Retinal pigment epithelial cell (primary cell): ENCODE measurements around the gene ZNRF1.

ENCODE experiments used
- DNase-seq: peaks from one replicate; pipeline ENCODE4 v3.0.0-alpha.2; 2010; ENCODE audit warnings: low read depth
- H3K4me3 ChIP-seq: 2 replicates; pipeline ENCODE4 v1.5.1; 2011; ENCODE audit warnings: mild to moderate bottlenecking, low read length, control low read depth, moderate library complexity
- TF ChIP-seq, protein P1 (sequence below): conservative IDR thresholded peaks from 2 replicates; pipeline ENCODE4 v1.5.1; 2011; ENCODE audit warnings: low read depth, low read length, control low read depth, inconsistent platforms

The ZNRF1 gene

GRCh38 chr16:75143941-75144340, 145.1 kb downstream of the ZNRF1 start:
- H3K4me3 ChIP-seq = no peak overlapping the region
- TF ChIP-seq, protein P1, sequence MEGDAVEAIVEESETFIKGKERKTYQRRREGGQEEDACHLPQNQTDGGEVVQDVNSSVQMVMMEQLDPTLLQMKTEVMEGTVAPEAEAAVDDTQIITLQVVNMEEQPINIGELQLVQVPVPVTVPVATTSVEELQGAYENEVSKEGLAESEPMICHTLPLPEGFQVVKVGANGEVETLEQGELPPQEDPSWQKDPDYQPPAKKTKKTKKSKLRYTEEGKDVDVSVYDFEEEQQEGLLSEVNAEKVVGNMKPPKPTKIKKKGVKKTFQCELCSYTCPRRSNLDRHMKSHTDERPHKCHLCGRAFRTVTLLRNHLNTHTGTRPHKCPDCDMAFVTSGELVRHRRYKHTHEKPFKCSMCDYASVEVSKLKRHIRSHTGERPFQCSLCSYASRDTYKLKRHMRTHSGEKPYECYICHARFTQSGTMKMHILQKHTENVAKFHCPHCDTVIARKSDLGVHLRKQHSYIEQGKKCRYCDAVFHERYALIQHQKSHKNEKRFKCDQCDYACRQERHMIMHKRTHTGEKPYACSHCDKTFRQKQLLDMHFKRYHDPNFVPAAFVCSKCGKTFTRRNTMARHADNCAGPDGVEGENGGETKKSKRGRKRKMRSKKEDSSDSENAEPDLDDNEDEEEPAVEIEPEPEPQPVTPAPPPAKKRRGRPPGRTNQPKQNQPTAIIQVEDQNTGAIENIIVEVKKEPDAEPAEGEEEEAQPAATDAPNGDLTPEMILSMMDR = no peak
- no peak for DNase-seq

GRCh38 chr16:75147968-75148310, 149.1 kb downstream of the ZNRF1 start:
- TF ChIP-seq, protein P1 = no peak
- DNase-seq = no peak
- peak overlapping the region; percentile 91 for H3K4me3 ChIP-seq

- TF ChIP-seq, protein P1 = no peak
- peak within 1 kb of the TSS; percentile 91 for H3K4me3 ChIP-seq
- DNase-seq = peak; percentile 72
These were observed 149.7 kb downstream of the ZNRF1 start, which contains the start of gene ZFP1 for GRCh38 chr16:75148311-75149195. TSS of gene ZFP1 (plus strand) at chr16:75148524. CDS start at chr16:75152952, 4,428 bp downstream.

GRCh38 chr16:75151798-75152197, 153.0 kb downstream of the ZNRF1 start:
- no peak overlapping the region for H3K4me3 ChIP-seq
- TF ChIP-seq, protein P1 = no peak
- no peak for DNase-seq

DNA sequence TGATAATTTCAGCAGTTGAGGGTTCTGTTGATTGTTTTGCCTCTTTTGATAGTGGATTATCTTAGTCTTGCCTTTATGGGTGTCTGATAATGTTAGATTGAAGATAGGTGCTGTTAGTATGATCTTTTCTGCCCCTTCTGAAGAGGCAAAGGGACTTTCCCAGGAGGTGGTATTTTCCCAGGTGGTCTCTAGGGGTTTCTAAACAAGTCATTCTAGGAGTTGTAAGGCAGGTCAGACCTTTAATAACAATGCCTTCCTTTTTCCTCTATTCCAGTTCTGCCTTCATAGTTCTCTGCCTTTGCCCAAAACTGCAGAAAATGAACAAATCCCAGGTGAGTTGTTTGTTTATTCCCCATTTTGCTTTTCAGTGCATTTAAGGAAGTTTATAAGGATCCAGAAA, 153.8 kb downstream of the ZNRF1 start:
- no peak overlapping the region for H3K4me3 ChIP-seq
- TF ChIP-seq, protein P1 = no peak
- DNase-seq = no peak

GRCh38 chr16:75160386-75160785, 161.6 kb downstream of the ZNRF1 start:
- H3K4me3 ChIP-seq = no peak overlapping the region
- DNase-seq = no peak
- TF ChIP-seq, protein P1 = no peak
